ENCODE results near the gene ADAM33. TPM values are rescaled to one million over a fixed set of nuclear protein-coding genes. Genes with fewer than 3 reads are reported as not detected.

Gene ADAM33
- total RNA-seq, 1 experiment from 2014 or later: not detected

GRCh38 chr20:3635346-3635745 lies 46.5 kb downstream of the ADAM33 start:
- CTCF ChIA-PET: no interaction called here
- H3K9me3 ChIP-seq (ENCODE audit: low read depth, low read length, poor library complexity, severe bottlenecking): no peaks in the 10 kb centered on the region
- intact Hi-C loops (cut with micrococcal nuclease; ENCODE audit: unreplicated experiment): no loop called here
- no TSS peak for BruUV-seq (replicated peaks)
- no peaks in the 10 kb centered on the region for H3K27me3 ChIP-seq (replicated peaks; ENCODE audit: insufficient read depth, low read depth, low read length, poor library complexity)
- DNase-seq (ENCODE audit: low spot score): no peak
- H3K4me3 ChIP-seq (ENCODE audit: low read depth, low read length, poor library complexity, severe bottlenecking): no peak overlapping the region
- POLR2A ChIA-PET (ENCODE audit: low non-redundant PET): no interaction called here
- no peaks in the 10 kb centered on the region for H3K4me1 ChIP-seq (ENCODE audit: insufficient read depth, low read length, poor library complexity, severe bottlenecking)
- no peak for TF ChIP-seq EZH2 (IDR thresholded peaks at IDR 0.05; ENCODE audit: borderline replicate concordance, low read depth, low read length, poor library complexity, severe bottlenecking)
- TF ChIP-seq CTCF (conservative IDR thresholded peaks at IDR 0.05; ENCODE audit: low read depth, low read length): no peak
- no peak overlapping the region for H3K27ac ChIP-seq (ENCODE audit: low read depth, low read length, poor library complexity, severe bottlenecking)
- H3K36me3 ChIP-seq (ENCODE audit: insufficient read depth, low read length, poor library complexity, severe bottlenecking): no peaks in the 10 kb centered on the region

DNA sequence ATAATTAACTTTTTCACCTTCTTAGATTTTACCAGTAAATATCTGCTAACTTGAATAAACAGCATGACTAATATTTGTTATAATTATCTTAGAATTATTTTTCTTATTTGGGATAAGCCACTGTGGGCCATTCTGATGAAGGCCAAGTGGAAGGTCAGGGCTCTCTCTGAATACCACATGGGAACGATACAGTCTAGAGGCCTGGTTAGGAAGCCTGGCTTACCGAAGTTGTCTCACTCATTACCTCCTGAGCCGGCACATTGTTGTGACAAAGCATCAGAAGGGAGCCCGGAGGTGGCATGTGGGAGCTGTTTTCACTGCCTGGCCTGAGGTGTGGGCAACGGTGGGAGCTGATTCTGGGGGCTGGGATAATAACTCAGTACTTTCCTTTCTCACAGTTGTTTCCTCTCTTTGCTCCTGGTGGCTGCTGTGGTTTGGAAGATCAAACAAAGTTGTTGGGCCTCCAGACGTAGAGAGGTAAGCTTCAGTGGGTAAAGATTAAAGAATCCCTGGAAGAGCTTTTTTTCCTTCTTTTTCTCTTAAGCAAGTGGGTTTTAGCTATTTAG lies 47.8 kb downstream of the ADAM33 start:
- BruUV-seq (replicated peaks): no TSS peak
- intact Hi-C loops (cut with micrococcal nuclease; ENCODE audit: unreplicated experiment): no loop called here
- no peaks in the 10 kb centered on the region for H3K9me3 ChIP-seq (ENCODE audit: low read depth, low read length, poor library complexity, severe bottlenecking)
- H3K4me1 ChIP-seq (ENCODE audit: insufficient read depth, low read length, poor library complexity, severe bottlenecking): no peaks in the 10 kb centered on the region
- no peak for DNase-seq (ENCODE audit: low spot score)
- TF ChIP-seq EZH2 (IDR thresholded peaks at IDR 0.05; ENCODE audit: borderline replicate concordance, low read depth, low read length, poor library complexity, severe bottlenecking) (no peak), CTCF (conservative IDR thresholded peaks at IDR 0.05; ENCODE audit: low read depth, low read length) (no peak)
- no peaks in the 10 kb centered on the region for H3K27me3 ChIP-seq (replicated peaks; ENCODE audit: insufficient read depth, low read depth, low read length, poor library complexity)
- ChIA-PET CTCF (no interaction called here), POLR2A (ENCODE audit: low non-redundant PET) (no interaction called here)
- no peak overlapping the region for H3K27ac ChIP-seq (ENCODE audit: low read depth, low read length, poor library complexity, severe bottlenecking)
- no peak overlapping the region for H3K4me3 ChIP-seq (ENCODE audit: low read depth, low read length, poor library complexity, severe bottlenecking)
- H3K36me3 ChIP-seq (ENCODE audit: insufficient read depth, low read length, poor library complexity, severe bottlenecking): no peaks in the 10 kb centered on the region

DNA sequence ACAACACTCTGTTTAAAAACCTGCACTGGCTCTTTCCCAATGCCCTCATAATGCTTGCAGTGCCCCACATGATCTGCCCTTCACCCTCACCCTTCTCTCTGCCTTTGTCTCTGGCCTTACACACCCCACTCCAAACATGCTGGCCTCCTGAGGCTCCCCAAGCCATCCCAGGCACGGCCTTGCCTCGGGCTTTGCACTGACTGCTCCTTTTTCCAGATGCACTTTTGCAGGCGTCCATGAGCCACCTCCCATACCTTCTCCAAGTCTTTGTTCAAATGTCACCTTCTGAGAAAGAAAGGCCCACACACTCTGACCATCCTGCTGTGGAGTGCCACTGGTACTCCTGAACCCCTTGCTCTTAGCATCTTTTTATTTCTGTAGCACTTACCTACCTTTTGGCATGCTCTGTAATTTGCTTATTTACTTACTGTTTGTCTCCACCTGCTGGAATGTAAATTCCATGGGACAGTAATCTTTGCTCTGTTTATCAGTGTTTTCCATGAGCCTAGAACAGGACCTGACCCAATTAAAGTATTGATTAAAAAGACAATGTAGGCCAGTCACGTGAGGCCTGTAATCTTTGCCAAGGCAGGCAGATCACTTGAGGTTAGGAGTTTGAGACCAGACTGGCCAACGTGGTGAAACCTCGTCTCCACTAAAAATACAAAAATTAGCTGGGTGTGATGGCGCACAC lies 49.4 kb downstream of the ADAM33 start:
- DNase-seq (ENCODE audit: low spot score): no peak
- no peaks in the 10 kb centered on the region for H3K27me3 ChIP-seq (replicated peaks; ENCODE audit: insufficient read depth, low read depth, low read length, poor library complexity)
- no peak overlapping the region for H3K4me3 ChIP-seq (ENCODE audit: low read depth, low read length, poor library complexity, severe bottlenecking)
- no peaks in the 10 kb centered on the region for H3K36me3 ChIP-seq (ENCODE audit: insufficient read depth, low read length, poor library complexity, severe bottlenecking)
- ChIA-PET POLR2A (ENCODE audit: low non-redundant PET) (no interaction called here), CTCF (no interaction called here)
- intact Hi-C loops (cut with micrococcal nuclease; ENCODE audit: unreplicated experiment): no loop called here
- no peak overlapping the region for H3K27ac ChIP-seq (ENCODE audit: low read depth, low read length, poor library complexity, severe bottlenecking)
- no peaks in the 10 kb centered on the region for H3K4me1 ChIP-seq (ENCODE audit: insufficient read depth, low read length, poor library complexity, severe bottlenecking)
- TF ChIP-seq EZH2 (IDR thresholded peaks at IDR 0.05; ENCODE audit: borderline replicate concordance, low read depth, low read length, poor library complexity, severe bottlenecking) (no peak), CTCF (conservative IDR thresholded peaks at IDR 0.05; ENCODE audit: low read depth, low read length) (peak; percentile 28; the same call in 1 of the 2 replicates)
- no TSS peak for BruUV-seq (replicated peaks)
- no peaks in the 10 kb centered on the region for H3K9me3 ChIP-seq (ENCODE audit: low read depth, low read length, poor library complexity, severe bottlenecking)

Data from A673 (cell line).